K562 (cell line): ENCODE data around the gene DAAM1. TPM values are rescaled to one million over a fixed set of nuclear protein-coding genes. Genes with fewer than 3 reads are reported as not detected.

Source experiments
- ATAC-seq: fragments of 200-7000 bp; cut with Tn5 transposase; 3 replicates; pipeline ENCODE4 v1.9.1; 2020; ENCODE audit warnings: moderate library complexity
- BruUV-seq: library from RNA; stranded (reverse); fragments of 400-500 nt; replicated peaks from 2 replicates; lab custom pipeline; 2021; lab: Mats Ljungman, UMichigan
- CTCF ChIA-PET: fragments of 300-600 bp; formaldehyde crosslinking; extraction: SDS; loops from one replicate; lab custom pipeline; 2021; ENCODE audit warnings: low intra/inter-chr PET ratio; lab: Yijun Ruan, JAX
- POLR2A ChIA-PET: fragments of 300-600, 350-650 bp; sonication (Branson Sonifier 250); formaldehyde crosslinking; extraction: SDS; loops from one replicate; lab custom pipeline; 2021; ENCODE audit warnings: antibody characterized with exemption, inconsistent platforms; lab: Yijun Ruan, JAX
- DNase-seq, 4 experiments: peaks; one replicate each; pipeline versions ENCODE4 v3.0.0 to v3.0.0-alpha.2; 2011 to 2018; ENCODE audit warnings: low spot score in 3 of 4, mixed read lengths in 3 of 4; ENCODE audit errors: extremely low read depth in 1 of 4
- FAIRE-seq: peaks from 2 replicates; lab custom pipeline; 2011; peaks lifted over from hg19 to GRCh38; lab: Jason Lieb, UNC
- H2AFZ ChIP-seq: 2 replicates; pipeline ENCODE4 v1.6.0; 2011; ENCODE audit warnings: low read depth, low read length, control low read depth, inconsistent platforms
- H3K27ac ChIP-seq: fragments of 200-600 bp; 3 replicates; pipeline ENCODE4 v1.8.0; 2011; ENCODE audit warnings: low read depth, mild to moderate bottlenecking, control low read depth, inconsistent platforms, low read length, moderate library complexity, mixed read lengths; ENCODE audit errors: extremely low read depth
- H3K27me3 ChIP-seq, 2 experiments: fragments of 300-600 bp in 1 of 2; 2 replicates in 1 of 2; 3 replicates in 1 of 2; pipeline versions ENCODE4 v1.6.0 to v1.8.0; 2011; ENCODE audit warnings: inconsistent platforms in 2 of 2, low read length in 2 of 2, mild to moderate bottlenecking in 1 of 2, mixed read lengths in 1 of 2, moderate library complexity in 1 of 2; ENCODE audit not compliant: control insufficient read depth in 2 of 2, insufficient read depth in 2 of 2
- H3K36me3 ChIP-seq: fragments of 300-600 bp; 3 replicates; pipeline ENCODE4 v1.8.0; 2011; ENCODE audit warnings: mild to moderate bottlenecking, low read length, inconsistent platforms; ENCODE audit not compliant: control insufficient read depth, insufficient read depth
- H3K4me1 ChIP-seq, 2 experiments: fragments of 200-600 bp in 1 of 2; replicated peaks in 1 of 2; 2 replicates in 1 of 2; 3 replicates in 1 of 2; pipeline versions ENCODE4 v1.5.1 to v1.8.0; 2011; ENCODE audit warnings: inconsistent platforms in 2 of 2, low read length in 2 of 2, mild to moderate bottlenecking in 1 of 2, mixed read lengths in 1 of 2, moderate library complexity in 1 of 2; ENCODE audit not compliant: control insufficient read depth in 2 of 2, insufficient read depth in 2 of 2
- H3K4me2 ChIP-seq: 2 replicates; pipeline ENCODE4 v1.6.1; 2011; ENCODE audit warnings: low read length, control low read depth, inconsistent platforms, mixed read lengths; ENCODE audit not compliant: insufficient read depth
- H3K4me3 ChIP-seq: fragments of 200-600 bp; sonication (generic), shearing (Covaris generic); 2 replicates; pipeline ENCODE4 v1.5.1; 2016; ENCODE audit warnings: control low read depth, inconsistent platforms
- H3K79me2 ChIP-seq: fragments of 200-600 bp; 3 replicates; pipeline ENCODE4 v1.8.0; 2011; ENCODE audit warnings: low read length, inconsistent platforms; ENCODE audit not compliant: control insufficient read depth, insufficient read depth
- H3K9ac ChIP-seq, 2 experiments: 2 replicates each; pipeline versions ENCODE4 v1.6.0 to v1.6.1; 2011; ENCODE audit warnings: low read depth in 2 of 2, low read length in 2 of 2, control low read depth in 1 of 2, inconsistent platforms in 1 of 2, mild to moderate bottlenecking in 1 of 2, mixed read lengths in 1 of 2; ENCODE audit not compliant: insufficient read depth in 1 of 2
- H3K9me1 ChIP-seq: one replicate; pipeline ENCODE4 v1.6.0; 2011; ENCODE audit warnings: inconsistent platforms, mild to moderate bottlenecking, low read length, moderate library complexity; ENCODE audit not compliant: control insufficient read depth, insufficient read depth
- H3K9me3 ChIP-seq: replicated peaks from 2 replicates; pipeline ENCODE4 v1.5.1; 2011; ENCODE audit warnings: low read depth, low read length, inconsistent platforms; ENCODE audit not compliant: control insufficient read depth, insufficient read depth
- H4K20me1 ChIP-seq: replicated peaks from 2 replicates; pipeline ENCODE4 v1.6.1; 2011; ENCODE audit warnings: low read length, inconsistent platforms, mixed read lengths; ENCODE audit not compliant: control insufficient read depth, insufficient read depth
- CTCF ChIP-seq, 3 experiments: IDR thresholded peaks in 2 of 3; conservative IDR thresholded peaks in 1 of 3; 2 replicates each; pipeline ENCODE4 v1.5.1; 2011 to 2012; ENCODE audit warnings: low read length in 3 of 3, mild to moderate bottlenecking in 3 of 3, control low read depth in 2 of 3, improper control_type of control experiment in 1 of 3, inconsistent platforms in 1 of 3, low read depth in 1 of 3, mixed read lengths in 1 of 3, moderate library complexity in 1 of 3; ENCODE audit not compliant: insufficient read depth in 2 of 3
- DNMT1 ChIP-seq: fragments of 450-650 bp; IDR thresholded peaks from 2 replicates; pipeline ENCODE4 v1.6.1; 2016; ENCODE audit warnings: antibody characterized with exemption, mild to moderate bottlenecking
- NCOR1 ChIP-seq: fragments of 450-650 bp; IDR thresholded peaks from 2 replicates; pipeline ENCODE4 v1.6.1; 2016; ENCODE audit warnings: mild to moderate bottlenecking, moderate library complexity
- PKNOX1 ChIP-seq: fragments of 450-650 bp; IDR thresholded peaks from 2 replicates; pipeline ENCODE4 v1.6.1; 2016
- RBM22 ChIP-seq: fragments of 200-400 bp; formaldehyde crosslinking; IDR thresholded peaks from 2 replicates; pipeline ENCODE4 v1.6.1; 2018; ENCODE audit warnings: low read length, low read depth; ENCODE audit not compliant: poor library complexity, severe bottlenecking
- ZNF134 ChIP-seq: fragments of 250-450 bp; sonication (Bioruptor Pico); conservative IDR thresholded peaks from 2 replicates; pipeline ENCODE4 v1.4.0; 2020
- ZNF707 ChIP-seq: fragments of 250-450 bp; sonication (Bioruptor Pico); conservative IDR thresholded peaks from 2 replicates; pipeline ENCODE4 v1.8.0; 2022; ENCODE audit warnings: inconsistent platforms, mild to moderate bottlenecking, moderate library complexity
- WGBS: fragments of 100-300 bp; shearing (Covaris generic); methylation state at CpG from one replicate; pipeline ENCODE4 v1.1.6; 2016; ENCODE audit warnings: low coverage, mixed read lengths; ENCODE audit not compliant: insufficient coverage; ENCODE audit errors: missing lambda C conversion rate; 5-methylcytosine and 5-hydroxymethylcytosine counted together
- in situ Hi-C: fragments of 300-500 bp; cut with MboI; formaldehyde crosslinking; loops from 4 replicates; pipeline ENCODE4 v1.15.0; 2018; ENCODE audit warnings: inconsistent platforms, mixed read lengths
- intact Hi-C: fragments of 100-400 bp; cut with micrococcal nuclease; formaldehyde crosslinking; loops from 2 replicates; pipeline ENCODE4 v1.14.2; 2022
- polyA plus RNA-seq, 8 experiments: library from polyadenylated mRNA; depleted of rRNA in 4 of 8; stranded (reverse) in 5 of 8; unstranded in 3 of 8; fragments of >200 nt; fragmentation: Nextera tagmentation in 2 of 8; fragmentation: Illumina TruSeq in 1 of 8; extraction: Ambion mirVana in 2 of 8; extraction: Trizol in 1 of 8; gene quantifications; 2 replicates each; pipeline versions ENCODE4 v1.2.1 to v1.2.3, GENCODE V29; 2011 to 2014; ENCODE audit warnings: inconsistent platforms in 1 of 8, missing spikeins in 1 of 8
- total RNA-seq, 7 experiments: library from RNA; depleted of rRNA in 6 of 7; stranded (reverse); fragments of >200 nt in 6 of 7; fragmentation: Illumina TruSeq in 2 of 7; extraction: Trizol in 2 of 7; gene quantifications; 2 replicates each; pipeline versions ENCODE4 v1.2.1 to v1.2.3, GENCODE V29; 2011 to 2021; ENCODE audit warnings: low replicate concordance in 1 of 7

The DAAM1 gene
- total and polyA plus RNA-seq, 9 of the 15 experiments (the other 6 are each of a cell fraction or from before 2014, with no cell fraction given), result 3.6 to 11.6 (median 6.7) TPM

- in situ Hi-C loops (no loop called here), intact Hi-C loops (no loop called here)
- WGBS, result 55% methylated on average over 2 of the region's 2 CpGs
- Histone ChIP-seq H3K4me2 (no peak overlapping the region), H3K9ac (no peak overlapping the region), H4K20me1 (no peaks in the 10 kb centered on the region), H3K36me3 (no peaks in the 10 kb centered on the region), H3K4me3 (no peak overlapping the region), H2AFZ (no peak overlapping the region), H3K4me1 (peaks cover 7 to 12% of the 10 kb centered on the region in 2 experiments; a peak in 4 of 5 replicates), H3K27me3 (no peaks in the 10 kb centered on the region), H3K9me1 (no peaks in the 10 kb centered on the region), H3K27ac (no peak overlapping the region), H3K79me2 (peaks cover 8% of the 10 kb centered on the region; the same call in 2 of the 3 replicates), H3K9me3 (no peaks in the 10 kb centered on the region)
- BruUV-seq, result no TSS peak
- TF ChIP-seq ZNF134 (CRISPR knock-in tag) (peak; percentile 66; the same call in 1 of the 2 replicates), DNMT1 (no peak)
- FAIRE-seq (no peak), ATAC-seq (no peak), DNase-seq (no peak)
- POLR2A ChIA-PET, result interaction anchor here (1.1 to 2.2 kb wide), 3 partner anchors 9 to 16 kb away, joined by 4 to 7 read pairs (median 5); partner anchors contain the start of gene DAAM1
- CTCF ChIA-PET, result no interaction called here
Observed at GRCh38 chr14:59204305-59204704, 15.8 kb downstream of the DAAM1 start.

DNA sequence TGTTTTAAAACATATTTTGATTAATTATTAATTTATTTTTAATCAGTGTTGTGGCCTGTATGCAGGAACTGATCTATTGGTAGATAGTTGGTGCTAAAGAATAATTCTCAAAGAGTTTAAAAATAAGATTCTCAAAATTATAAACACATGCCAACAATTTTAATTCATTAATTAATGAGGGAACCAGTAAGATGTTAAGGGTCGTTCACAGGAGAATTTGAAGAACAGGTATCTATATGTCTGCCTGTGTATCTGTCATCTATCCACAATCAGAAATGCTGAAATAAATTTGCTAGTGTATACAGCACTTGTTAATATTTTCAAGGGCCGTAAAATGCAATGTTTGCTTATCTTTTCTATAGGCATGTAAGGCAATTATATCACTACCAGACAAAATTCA is 18.4 kb downstream of the DAAM1 start:
- in situ Hi-C loops (no loop called here), intact Hi-C loops (no loop called here)
- BruUV-seq, result no TSS peak
- ATAC-seq (no peak), FAIRE-seq (no peak), DNase-seq (no peak)
- no peaks in the 10 kb centered on the region for H3K79me2 ChIP-seq
- no peaks in the 10 kb centered on the region for H3K4me1 ChIP-seq
- CTCF ChIA-PET, result no interaction called here
- no peak overlapping the region for H3K4me3 ChIP-seq
- H3K9me1 ChIP-seq, result no peaks in the 10 kb centered on the region
- no peak overlapping the region for H3K4me2 ChIP-seq
- no peaks in the 10 kb centered on the region for H4K20me1 ChIP-seq
- no peaks in the 10 kb centered on the region for H3K36me3 ChIP-seq
- H3K27me3 ChIP-seq, result no peaks in the 10 kb centered on the region
- POLR2A ChIA-PET, result no interaction called here
- H3K9me3 ChIP-seq, result no peaks in the 10 kb centered on the region
- no peak for TF ChIP-seq NCOR1
- TF ChIP-seq CTCF (IDR thresholded peaks at IDR 0.05 in 2 of 3, conservative IDR thresholded peaks at IDR 0.05 in 1 of 3; ENCODE audit: insufficient read depth in 2 of 3, low read depth in 1 of 3, low read length in 3 of 3), result no peak
- TF ChIP-seq ZNF707 (CRISPR knock-in tag), result no peak
- TF ChIP-seq PKNOX1, result no peak
- no peak for TF ChIP-seq RBM22
- TF ChIP-seq, all 486 proteins: peak for 0
- Histone ChIP-seq H2AFZ (no peak overlapping the region), H3K27ac (no peak overlapping the region), H3K9ac (no peak overlapping the region)
- 46% methylated on average over 2 of the region's 2 CpGs for WGBS
